ENCODE data around the gene MGP. TPM values are rescaled to one million over a fixed set of nuclear protein-coding genes. Genes with fewer than 3 reads are reported as not detected.

The MGP gene
- total RNA-seq, 1 experiment from 2014 or later = 79.8 TPM

DNA sequence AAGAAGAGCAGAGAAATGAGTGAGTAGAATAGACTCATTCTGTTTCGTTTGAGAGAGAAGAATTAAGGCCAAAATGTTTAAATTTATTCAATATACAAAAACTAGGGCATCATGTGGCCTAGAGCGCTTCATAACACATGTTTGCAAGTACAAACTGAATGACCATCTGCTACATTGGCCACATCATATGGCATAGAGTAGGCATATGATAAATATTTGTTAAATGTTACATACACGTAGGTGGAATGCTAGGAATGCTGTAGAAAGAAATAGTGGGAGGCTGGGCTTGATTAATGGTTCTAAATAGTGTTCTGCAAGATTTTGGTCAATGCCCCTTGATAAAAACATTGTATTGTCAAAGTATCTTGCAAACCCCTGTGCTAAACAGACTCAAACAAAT is 10.8 kb downstream of the MGP start:
- Histone ChIP-seq H2AFZ (no peak overlapping the region), H3K4me3 (no peak overlapping the region), H3F3A (ENCODE audit: insufficient read depth, low read depth) (no peaks in the 10 kb centered on the region), H3K9me3 (ENCODE audit: insufficient read depth, low read depth) (no peaks in the 10 kb centered on the region; the same call in 1 of the 2 replicates), H3K27me3 (ENCODE audit: insufficient read depth, low read depth) (no peaks in the 10 kb centered on the region), H3K4me1 (replicated peaks; ENCODE audit: insufficient read depth) (0 out of 2 replicates have a peak, but pooled peaks cover 5% of the 10 kb centered on the region), H3K36me3 (ENCODE audit: low read depth) (no peaks in the 10 kb centered on the region), H3K4me2 (no peak overlapping the region), H3K9me2 (ENCODE audit: insufficient read depth) (no peaks in the 10 kb centered on the region), H3K27ac (no peak overlapping the region), H3K79me2 (ENCODE audit: low read depth) (no peaks in the 10 kb centered on the region), H4K20me1 (ENCODE audit: insufficient read depth) (no peaks in the 10 kb centered on the region)
- DNase-seq = no peak
- TF ChIP-seq, protein P1, sequence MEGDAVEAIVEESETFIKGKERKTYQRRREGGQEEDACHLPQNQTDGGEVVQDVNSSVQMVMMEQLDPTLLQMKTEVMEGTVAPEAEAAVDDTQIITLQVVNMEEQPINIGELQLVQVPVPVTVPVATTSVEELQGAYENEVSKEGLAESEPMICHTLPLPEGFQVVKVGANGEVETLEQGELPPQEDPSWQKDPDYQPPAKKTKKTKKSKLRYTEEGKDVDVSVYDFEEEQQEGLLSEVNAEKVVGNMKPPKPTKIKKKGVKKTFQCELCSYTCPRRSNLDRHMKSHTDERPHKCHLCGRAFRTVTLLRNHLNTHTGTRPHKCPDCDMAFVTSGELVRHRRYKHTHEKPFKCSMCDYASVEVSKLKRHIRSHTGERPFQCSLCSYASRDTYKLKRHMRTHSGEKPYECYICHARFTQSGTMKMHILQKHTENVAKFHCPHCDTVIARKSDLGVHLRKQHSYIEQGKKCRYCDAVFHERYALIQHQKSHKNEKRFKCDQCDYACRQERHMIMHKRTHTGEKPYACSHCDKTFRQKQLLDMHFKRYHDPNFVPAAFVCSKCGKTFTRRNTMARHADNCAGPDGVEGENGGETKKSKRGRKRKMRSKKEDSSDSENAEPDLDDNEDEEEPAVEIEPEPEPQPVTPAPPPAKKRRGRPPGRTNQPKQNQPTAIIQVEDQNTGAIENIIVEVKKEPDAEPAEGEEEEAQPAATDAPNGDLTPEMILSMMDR (conservative IDR thresholded peaks at IDR 0.05) = no peak
- no peak for TF ChIP-seq EZH2 (IDR thresholded peaks at IDR 0.05; ENCODE audit: low read depth)
- ChIA-PET CTCF (no interaction called here), POLR2A (ENCODE audit: unreplicated experiment) (no interaction called here)
- intact Hi-C loops (cut with micrococcal nuclease; ENCODE audit: unreplicated experiment) = no loop called here
- no TSS peak for BruUV-seq (replicated peaks)

GRCh38 chr12:14873440-14874185 is 12.0 kb downstream of the MGP start:
- no peak overlapping the region for H2AFZ ChIP-seq
- intact Hi-C loops (cut with micrococcal nuclease; ENCODE audit: unreplicated experiment) = no loop called here
- H3K27ac ChIP-seq = no peak overlapping the region
- no peaks in the 10 kb centered on the region for H4K20me1 ChIP-seq (ENCODE audit: insufficient read depth)
- H3K79me2 ChIP-seq (ENCODE audit: low read depth) = no peaks in the 10 kb centered on the region
- no peak overlapping the region for H3K4me3 ChIP-seq
- H3K4me1 ChIP-seq (replicated peaks; ENCODE audit: insufficient read depth) = peaks cover 13% of the 10 kb centered on the region
- no peak overlapping the region for H3K4me2 ChIP-seq
- H3K9me3 ChIP-seq (ENCODE audit: insufficient read depth, low read depth) = no peaks in the 10 kb centered on the region
- TF ChIP-seq, protein P1 (conservative IDR thresholded peaks at IDR 0.05) = no peak
- no peaks in the 10 kb centered on the region for H3K36me3 ChIP-seq (ENCODE audit: low read depth)
- H3K27me3 ChIP-seq (ENCODE audit: insufficient read depth, low read depth) = no peaks in the 10 kb centered on the region
- H3F3A ChIP-seq (ENCODE audit: insufficient read depth, low read depth) = no peaks in the 10 kb centered on the region
- no peak for DNase-seq
- H3K9me2 ChIP-seq (ENCODE audit: insufficient read depth) = no peaks in the 10 kb centered on the region
- CTCF ChIA-PET = interaction anchor here (0.5 kb wide), 1 partner anchor 12 kb away, joined by 3 read pairs; no protein-coding TSS in a partner anchor
- BruUV-seq (replicated peaks) = no TSS peak
- POLR2A ChIA-PET (ENCODE audit: unreplicated experiment) = no interaction called here

DNA sequence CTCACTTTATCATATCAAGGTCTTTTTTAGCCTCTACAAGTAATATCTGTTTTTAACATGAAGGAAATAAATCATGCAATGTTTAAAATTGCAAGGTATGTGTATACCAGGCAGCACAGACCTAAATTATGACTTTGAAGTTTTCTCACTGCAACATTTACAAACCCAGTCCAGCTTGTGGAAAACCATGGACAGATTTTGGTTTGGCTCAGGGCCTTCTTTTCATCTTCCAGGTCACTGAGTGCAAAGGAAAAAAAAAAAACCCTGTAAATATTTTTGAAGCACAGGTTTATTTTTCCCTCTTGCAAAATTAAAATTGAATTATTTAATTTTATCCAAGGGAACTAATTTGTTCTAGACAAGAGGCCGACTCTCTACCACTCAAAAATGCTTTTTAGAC is 13.8 kb downstream of the MGP start:
- no peak overlapping the region for H3K4me3 ChIP-seq
- POLR2A ChIA-PET (ENCODE audit: unreplicated experiment) = no interaction called here
- BruUV-seq (replicated peaks) = no TSS peak
- no peak for TF ChIP-seq EZH2 (IDR thresholded peaks at IDR 0.05; ENCODE audit: low read depth)
- TF ChIP-seq, protein P1 (conservative IDR thresholded peaks at IDR 0.05) = no peak
- no peaks in the 10 kb centered on the region for H3K9me2 ChIP-seq (ENCODE audit: insufficient read depth)
- peaks cover 7% of the 10 kb centered on the region; the same call in 1 of the 2 replicates for H3K9me3 ChIP-seq (ENCODE audit: insufficient read depth, low read depth)
- no peaks in the 10 kb centered on the region for H3K27me3 ChIP-seq (ENCODE audit: insufficient read depth, low read depth)
- no peak overlapping the region for H3K4me2 ChIP-seq
- no peaks in the 10 kb centered on the region for H4K20me1 ChIP-seq (ENCODE audit: insufficient read depth)
- no peaks in the 10 kb centered on the region for H3F3A ChIP-seq (ENCODE audit: insufficient read depth, low read depth)
- no peak overlapping the region for H2AFZ ChIP-seq
- no peak for DNase-seq
- H3K4me1 ChIP-seq (replicated peaks; ENCODE audit: insufficient read depth) = peaks cover 16% of the 10 kb centered on the region
- H3K79me2 ChIP-seq (ENCODE audit: low read depth) = no peaks in the 10 kb centered on the region
- CTCF ChIA-PET = no interaction called here
- H3K36me3 ChIP-seq (ENCODE audit: low read depth) = no peaks in the 10 kb centered on the region
- H3K27ac ChIP-seq = no peak overlapping the region
- intact Hi-C loops (cut with micrococcal nuclease; ENCODE audit: unreplicated experiment) = no loop called here

Data from PC-9 (cell line).